ENCODE measurements around the gene TMEM272.

TMEM272 gene

GRCh38 chr13:51805925-51806324, 39.1 kb downstream of the TMEM272 start:
- DNase-seq (ENCODE audit: low read depth in 2 of 2, low spot score in 1 of 2), result no peak

DNA sequence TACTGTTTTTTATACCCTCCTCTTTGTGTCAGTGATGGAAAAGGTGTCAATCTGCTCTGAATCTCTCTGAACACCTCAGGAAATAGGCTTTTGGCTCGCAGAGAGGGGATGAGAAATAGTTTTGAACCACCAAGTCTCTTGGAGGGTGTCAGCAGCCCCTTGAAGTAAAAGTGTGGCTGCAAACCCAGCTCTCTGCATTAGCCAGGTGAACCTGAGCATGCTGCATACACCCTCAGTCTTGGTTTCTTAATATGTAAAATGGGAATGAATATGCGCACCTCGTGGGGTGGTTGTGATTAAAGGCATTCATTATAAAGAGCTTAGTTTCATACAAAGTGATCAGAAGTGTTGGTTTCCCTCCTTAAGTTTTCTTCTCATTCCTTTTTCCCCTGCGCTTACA, 39.7 kb downstream of the TMEM272 start:
- no peak for DNase-seq (ENCODE audit: low read depth in 2 of 2, low spot score in 1 of 2)

- DNase-seq (ENCODE audit: low read depth in 2 of 2, low spot score in 1 of 2), result peak in 1 of 2 donors; percentile 17
Measured at GRCh38 chr13:51804295-51805172, 40.4 kb downstream of the TMEM272 start.

DNA sequence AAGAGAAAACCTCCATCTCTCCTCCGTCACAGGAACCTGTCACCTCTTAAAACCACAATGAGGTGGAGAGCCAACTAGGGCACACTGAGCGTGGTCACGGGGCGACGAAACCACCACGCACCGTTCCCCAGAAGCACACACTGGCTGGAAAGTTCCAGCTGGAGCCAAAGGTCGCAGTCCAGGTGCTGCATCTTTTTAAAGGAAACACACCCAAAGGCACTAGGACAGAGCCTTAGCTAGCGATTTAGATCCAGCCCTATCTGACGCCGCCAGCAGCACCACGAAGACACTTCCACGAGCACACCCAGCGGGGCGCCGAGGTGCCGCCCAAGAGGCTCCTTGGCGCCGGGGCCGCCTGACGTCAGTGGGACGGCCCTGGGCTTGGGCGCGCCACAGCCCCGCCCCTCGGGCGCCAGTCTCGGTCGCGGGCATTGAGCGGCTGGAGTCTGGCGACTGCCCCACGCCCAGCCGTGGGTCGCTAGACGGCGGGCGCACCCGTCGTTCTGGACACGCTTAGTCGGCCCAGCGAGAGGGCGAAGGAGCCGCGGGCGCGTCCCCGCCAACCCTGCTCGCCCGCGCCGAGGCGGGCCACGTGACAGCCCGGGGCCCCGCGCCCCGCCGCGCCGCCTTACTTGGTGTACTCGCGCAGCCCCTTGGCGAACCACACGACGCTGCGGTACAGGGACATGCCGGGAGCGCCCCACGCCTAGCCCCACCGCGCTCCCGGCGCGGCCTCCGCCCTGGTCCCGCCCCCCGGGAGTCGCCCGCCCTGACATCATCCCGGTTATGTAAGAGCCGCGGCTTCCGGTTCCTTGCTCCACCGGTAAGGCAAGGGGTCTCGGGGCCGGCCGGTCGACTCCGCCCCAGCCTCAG, 41.3 kb downstream of the TMEM272 start, which contains the start of gene DHRS12:
Gene DHRS12 (minus strand): TSS at position 742 of the 873 bp plus-strand sequence. CDS start 4,504 bp downstream, outside the sequence.
- peak; percentile 75 to 77 for DNase-seq (ENCODE audit: low read depth in 2 of 2, low spot score in 1 of 2)

DNA sequence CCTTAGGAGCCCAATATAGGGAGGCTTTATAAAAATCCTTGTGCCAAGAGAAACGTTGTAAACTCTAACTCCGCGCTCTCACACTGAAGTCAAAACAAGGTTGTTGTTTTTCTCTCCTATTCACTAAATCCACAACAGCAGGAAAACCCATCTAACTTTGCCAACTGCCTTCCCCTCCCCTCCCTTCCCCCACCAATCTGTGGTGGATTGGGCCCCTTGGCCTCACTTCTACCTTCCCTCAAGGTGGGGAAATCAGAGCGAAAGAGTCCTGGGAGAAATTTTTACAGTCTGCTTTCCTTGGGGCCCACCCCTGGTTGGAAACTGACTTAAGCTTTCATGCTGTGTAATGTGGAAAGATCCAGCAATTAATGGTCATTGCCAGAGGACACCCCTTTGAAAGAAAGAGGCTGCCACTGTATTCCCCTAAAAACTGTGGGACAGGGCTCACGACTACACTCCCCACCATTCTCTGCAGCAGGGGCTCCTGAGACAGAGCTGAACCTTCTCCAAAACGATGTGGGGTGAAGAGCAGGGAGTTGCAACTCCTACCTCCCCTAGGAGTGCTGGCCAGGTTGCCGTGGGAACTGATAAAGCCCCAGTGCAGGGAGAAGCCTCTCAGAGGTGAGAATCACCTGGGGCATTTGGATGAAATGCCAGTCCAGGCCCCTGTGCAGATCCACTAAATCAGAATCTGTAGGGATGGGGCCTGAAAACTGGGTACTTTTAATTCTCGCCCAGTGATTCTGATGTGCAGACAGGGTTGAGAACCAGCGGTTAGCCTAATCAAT, 42.2 kb downstream of the TMEM272 start:
- no peak for DNase-seq (ENCODE audit: low read depth in 2 of 2, low spot score in 1 of 2)

DNA sequence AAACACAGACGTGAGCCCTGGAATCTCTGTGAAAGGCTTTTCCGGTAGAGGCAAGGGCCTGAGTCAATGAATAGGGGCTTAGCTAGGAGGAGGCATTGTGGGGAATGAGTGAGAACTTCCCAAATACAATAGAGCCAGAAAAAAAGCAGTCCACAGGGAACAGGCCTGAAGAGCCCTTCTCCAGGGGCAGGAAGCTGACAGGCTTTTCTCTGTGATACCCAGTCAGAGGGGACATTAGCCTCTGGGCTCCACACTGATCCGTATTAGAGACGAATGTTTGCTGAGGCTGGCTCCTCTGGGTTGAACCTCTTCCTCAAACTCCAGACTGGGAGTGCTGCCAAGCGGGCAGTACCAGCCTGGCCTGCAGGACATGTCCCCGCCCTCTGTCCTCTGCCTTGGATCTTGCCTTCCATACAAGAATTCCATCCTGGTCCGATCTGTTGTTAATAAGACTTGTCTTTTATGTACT, 43.3 kb downstream of the TMEM272 start:
- no peak for DNase-seq (ENCODE audit: low read depth in 2 of 2, low spot score in 1 of 2)

GRCh38 chr13:51800486-51800885, 44.5 kb downstream of the TMEM272 start:
- DNase-seq (ENCODE audit: low read depth in 2 of 2, low spot score in 1 of 2), result no peak

GRCh38 chr13:51799261-51799660, 45.7 kb downstream of the TMEM272 start:
- no peak for DNase-seq (ENCODE audit: low read depth in 2 of 2, low spot score in 1 of 2)

DNA sequence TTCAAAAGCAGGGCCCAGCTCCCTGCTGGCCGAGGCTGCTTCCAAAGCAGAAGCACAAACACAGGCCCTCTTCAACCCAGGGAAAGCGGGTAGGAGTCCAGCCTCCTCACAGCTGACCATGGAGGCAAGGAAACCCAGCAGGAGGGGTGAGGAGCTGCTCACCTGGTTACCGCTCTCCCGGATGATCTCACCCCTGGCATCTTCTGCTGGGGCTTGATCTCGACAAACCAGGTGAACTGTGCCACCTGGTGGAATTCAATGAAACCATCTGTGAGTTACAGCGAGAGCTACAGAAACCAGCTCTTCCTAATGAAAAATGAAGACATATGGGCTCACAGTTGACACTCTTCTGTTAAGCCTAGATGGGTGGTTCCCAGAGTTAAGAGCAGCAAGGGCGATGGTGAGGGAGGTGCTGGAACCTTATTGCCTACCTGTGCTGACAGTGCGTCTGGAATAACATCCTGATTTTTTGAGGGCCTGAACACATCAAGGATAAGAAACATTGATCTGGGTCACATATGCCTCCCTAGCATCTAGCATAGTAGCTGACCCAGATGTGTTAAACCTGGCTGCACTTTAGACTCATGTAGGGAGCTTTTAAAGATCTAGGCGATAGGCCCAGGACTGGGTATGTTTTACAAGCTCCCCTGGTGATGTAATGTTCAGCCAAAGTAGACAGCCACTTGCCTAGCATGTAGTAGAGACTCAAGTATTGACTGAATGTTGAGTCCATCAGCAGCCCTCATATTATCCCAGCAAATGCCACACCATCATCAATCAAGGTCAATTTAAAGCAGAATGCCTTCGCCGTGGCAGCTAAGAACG, 47.1 kb downstream of the TMEM272 start:
- peak in 1 of 2 donors; percentile 18 for DNase-seq (ENCODE audit: low read depth in 2 of 2, low spot score in 1 of 2)

DNA sequence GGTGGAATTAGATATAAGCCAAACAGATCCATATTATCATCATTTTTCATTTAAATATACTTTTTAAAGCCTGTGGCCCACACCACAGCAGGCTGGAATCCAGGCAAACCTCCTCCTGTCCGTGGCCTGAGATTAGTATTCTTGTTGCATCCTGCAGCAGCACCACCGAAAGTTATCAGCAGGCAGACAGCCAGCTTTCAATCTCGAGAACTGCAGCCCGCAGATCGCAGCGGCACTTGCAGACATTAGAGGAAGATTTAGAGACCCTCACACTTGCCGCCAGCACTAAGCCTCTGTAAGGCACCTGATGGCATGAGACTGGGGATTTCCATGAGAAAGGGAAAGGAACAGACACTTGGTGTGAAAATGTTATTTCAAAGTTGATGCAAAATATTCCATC, 48.4 kb downstream of the TMEM272 start:
- no peak for DNase-seq (ENCODE audit: low read depth in 2 of 2, low spot score in 1 of 2)

GRCh38 chr13:51795419-51795818, 49.6 kb downstream of the TMEM272 start:
- no peak for DNase-seq (ENCODE audit: low read depth in 2 of 2, low spot score in 1 of 2)

DNA sequence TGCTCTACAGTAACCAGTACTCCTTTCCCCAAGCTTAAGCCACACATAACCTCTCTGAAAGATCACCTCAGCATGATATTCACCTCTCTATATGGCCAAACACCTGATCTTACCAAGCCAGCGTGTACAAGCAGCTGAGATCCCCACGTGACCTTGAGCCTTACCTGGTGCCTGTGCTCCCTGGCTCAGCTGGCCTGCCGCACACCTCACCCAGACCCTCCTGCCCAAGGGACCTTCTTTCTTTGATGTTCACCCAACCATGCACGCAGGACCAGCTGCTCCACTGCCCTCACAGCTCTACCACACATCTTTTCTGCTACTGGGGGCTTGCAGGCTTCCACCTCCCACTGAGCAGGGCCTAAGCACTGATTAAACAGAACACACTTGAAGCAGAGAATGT, 50.0 kb downstream of the TMEM272 start:
- no peak for DNase-seq (ENCODE audit: low read depth in 2 of 2, low spot score in 1 of 2)

GRCh38 chr13:51793570-51794271, 51.3 kb downstream of the TMEM272 start:
- DNase-seq (ENCODE audit: low read depth in 2 of 2, low spot score in 1 of 2), result no peak

DNA sequence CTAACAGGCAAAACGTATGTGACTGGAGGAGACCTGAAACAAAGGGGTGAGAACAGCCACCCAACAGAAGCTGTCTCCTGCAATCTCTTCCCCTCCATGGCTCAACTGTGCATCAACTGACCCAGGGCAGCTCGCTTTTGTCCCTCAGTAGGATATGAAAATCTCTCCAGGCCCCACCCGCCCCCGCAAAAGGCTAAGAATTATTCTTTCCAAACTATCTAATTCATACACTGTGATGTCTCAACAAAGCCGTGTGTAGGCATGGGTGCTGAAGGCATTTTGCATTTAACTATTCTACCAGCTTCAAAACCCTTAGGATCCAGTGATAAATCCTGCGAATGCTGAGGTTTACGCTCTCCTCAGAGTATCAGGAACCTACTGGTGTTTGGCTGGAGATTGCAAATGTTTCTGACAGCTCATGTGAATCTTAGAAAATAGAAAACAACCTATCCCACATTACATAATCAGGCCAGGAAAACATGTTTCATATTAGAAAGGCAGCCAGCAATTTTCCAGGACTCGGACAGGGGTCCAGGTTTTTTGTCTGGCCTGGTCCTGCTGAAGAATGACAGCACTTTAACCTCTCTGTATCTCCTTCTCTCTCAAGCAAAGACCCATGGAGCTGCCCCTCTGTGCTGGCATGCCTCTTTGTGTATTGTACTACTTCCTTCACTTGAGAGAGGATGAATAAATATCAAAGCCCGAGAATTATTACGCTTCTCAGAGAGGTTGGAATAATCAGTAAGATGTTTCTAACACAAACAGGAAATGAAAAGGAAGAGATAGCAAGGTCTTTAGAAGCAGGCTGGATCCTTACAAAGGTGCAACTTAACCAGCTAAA, 58.3 kb downstream of the TMEM272 start:
- DNase-seq (ENCODE audit: low read depth in 2 of 2, low spot score in 1 of 2), result no peak

- no peak for DNase-seq (ENCODE audit: low read depth in 2 of 2, low spot score in 1 of 2)
Measured at GRCh38 chr13:51785712-51786424, 59.1 kb downstream of the TMEM272 start.

DNA sequence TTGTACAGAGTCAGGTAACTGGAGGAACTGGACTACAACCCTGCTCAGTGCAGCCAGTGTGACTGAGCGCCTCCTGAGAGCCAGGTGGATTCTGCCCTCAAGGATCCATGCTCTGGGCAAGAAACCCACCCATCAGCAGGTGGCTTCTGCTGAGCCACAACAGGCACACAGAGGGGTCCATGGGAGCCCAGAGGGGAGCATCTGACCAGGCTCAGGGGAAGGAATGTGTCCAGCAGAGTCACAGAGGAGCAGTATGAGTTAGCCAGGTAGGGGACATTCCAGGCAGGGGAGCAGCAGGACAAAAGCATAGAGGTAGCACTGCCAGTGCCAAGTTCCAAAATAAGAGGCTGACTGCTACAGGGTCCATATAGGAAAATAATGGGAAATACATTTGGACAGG, 60.9 kb downstream of the TMEM272 start:
- no peak for DNase-seq (ENCODE audit: low read depth in 2 of 2, low spot score in 1 of 2)

- no peak for DNase-seq (ENCODE audit: low read depth in 2 of 2, low spot score in 1 of 2)
Measured at GRCh38 chr13:51783428-51784094, 61.4 kb downstream of the TMEM272 start.
